Lower lobe of right lung (tissue), 2 donors: Measurements from ENCODE around the gene VAC14. TPM values are rescaled to one million over a fixed set of nuclear protein-coding genes. Genes with fewer than 3 reads are reported as not detected.

Experiments used
- ATAC-seq, 2 donors: fragments of 200-7000 bp; cut with Tn5 transposase; one replicate each; pipeline ENCODE4 v1.9.1; 2020 to 2022; ENCODE audit warnings: mild to moderate bottlenecking in 2 of 2, moderate library complexity in 2 of 2
- DNase-seq: peaks from one replicate; pipeline ENCODE4 v3.0.0-alpha.2; 2020
- H3K27ac ChIP-seq: fragments of 200-600 bp; one replicate; pipeline ENCODE4 v1.8.0; 2022
- H3K27me3 ChIP-seq: fragments of 200-600 bp; one replicate; pipeline ENCODE4 v1.8.0; 2022; ENCODE audit warnings: low read depth
- H3K36me3 ChIP-seq: fragments of 200-600 bp; one replicate; pipeline ENCODE4 v1.8.0; 2022; ENCODE audit warnings: mild to moderate bottlenecking
- H3K4me1 ChIP-seq: fragments of 200-600 bp; one replicate; pipeline ENCODE4 v1.8.0; 2022
- H3K4me3 ChIP-seq: fragments of 200-600 bp; one replicate; pipeline ENCODE4 v1.8.0; 2022; ENCODE audit warnings: mild to moderate bottlenecking
- H3K9me3 ChIP-seq: fragments of 200-600 bp; one replicate; pipeline ENCODE4 v1.8.0; 2022
- intact Hi-C: fragments of 100-400 bp; cut with DNase I; formaldehyde crosslinking; loops from one replicate; pipeline ENCODE4 v1.11.0; 2022
- total RNA-seq: library from RNA; stranded (reverse); fragmentation: NEBNext Ultra II Directional; extraction: Animal tissue kit (Norgen Biotek cat#: 25700); gene quantifications from one replicate; pipeline ENCODE4 v1.2.1, GENCODE V29; 2021
- TF ChIP-seq, protein P1 (sequence below): fragments of 200-600 bp; IDR thresholded peaks from one replicate; pipeline ENCODE4 v1.8.0; 2022; ENCODE audit warnings: antibody characterized with exemption, mild to moderate bottlenecking
- donor health status: DM: no; HTN: yes; CAD: no; lungs with severe emphysema.

Gene VAC14
- total RNA-seq, 1 donor from 2014 or later: 49.1 TPM

DNA sequence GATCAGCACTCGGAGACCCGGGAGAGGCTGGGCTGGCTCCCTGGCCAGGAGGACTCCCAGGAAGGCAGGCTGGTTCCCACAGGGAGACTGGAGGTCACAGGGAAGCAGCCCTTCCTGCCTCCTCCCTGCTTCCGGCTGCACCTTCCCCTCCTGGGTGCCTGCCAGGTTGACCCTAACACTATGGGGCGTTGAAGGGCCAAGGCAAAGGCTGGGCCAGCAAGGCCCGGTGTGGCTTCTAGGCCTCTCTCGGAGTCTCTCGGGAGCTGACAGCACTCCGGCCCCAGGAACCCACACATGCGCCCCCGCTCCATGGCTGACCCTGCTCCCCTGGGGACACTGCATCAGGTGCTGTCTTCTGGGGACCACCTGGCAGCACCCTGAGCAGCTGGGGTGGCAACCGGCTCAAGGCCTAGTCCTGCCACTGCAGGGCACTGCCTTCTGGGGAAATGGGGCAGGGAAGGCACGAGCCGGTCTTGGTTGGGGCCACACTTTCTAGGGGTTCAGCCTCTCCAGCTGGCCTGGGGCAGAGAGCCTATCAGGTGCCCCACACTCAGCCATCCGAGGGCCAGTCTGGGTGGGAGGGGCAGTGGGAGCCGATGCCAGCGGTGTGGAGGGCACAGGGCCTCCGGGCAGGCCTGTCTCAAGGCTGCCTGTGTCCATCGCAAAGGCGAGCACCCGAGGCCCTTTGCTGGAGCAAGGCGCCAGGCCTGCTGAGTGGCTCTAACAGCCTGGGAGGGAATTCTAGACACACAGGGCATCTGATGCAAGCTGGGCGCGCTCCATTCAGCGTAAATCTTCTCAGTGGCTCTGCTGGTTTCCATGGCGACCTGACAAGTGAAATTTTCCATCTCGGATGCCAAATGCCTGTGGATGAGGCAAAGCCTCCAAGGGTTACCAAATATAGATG lies 109.5 kb downstream of the VAC14 start:
- peak overlapping the region; percentile 87 for H3K27ac ChIP-seq
- H3K4me1 ChIP-seq: peaks cover 99% of the 10 kb centered on the region
- DNase-seq (peak; percentile 46), ATAC-seq (no peak)
- H3K36me3 ChIP-seq: peaks cover 9% of the 10 kb centered on the region
- TF ChIP-seq, protein P1, sequence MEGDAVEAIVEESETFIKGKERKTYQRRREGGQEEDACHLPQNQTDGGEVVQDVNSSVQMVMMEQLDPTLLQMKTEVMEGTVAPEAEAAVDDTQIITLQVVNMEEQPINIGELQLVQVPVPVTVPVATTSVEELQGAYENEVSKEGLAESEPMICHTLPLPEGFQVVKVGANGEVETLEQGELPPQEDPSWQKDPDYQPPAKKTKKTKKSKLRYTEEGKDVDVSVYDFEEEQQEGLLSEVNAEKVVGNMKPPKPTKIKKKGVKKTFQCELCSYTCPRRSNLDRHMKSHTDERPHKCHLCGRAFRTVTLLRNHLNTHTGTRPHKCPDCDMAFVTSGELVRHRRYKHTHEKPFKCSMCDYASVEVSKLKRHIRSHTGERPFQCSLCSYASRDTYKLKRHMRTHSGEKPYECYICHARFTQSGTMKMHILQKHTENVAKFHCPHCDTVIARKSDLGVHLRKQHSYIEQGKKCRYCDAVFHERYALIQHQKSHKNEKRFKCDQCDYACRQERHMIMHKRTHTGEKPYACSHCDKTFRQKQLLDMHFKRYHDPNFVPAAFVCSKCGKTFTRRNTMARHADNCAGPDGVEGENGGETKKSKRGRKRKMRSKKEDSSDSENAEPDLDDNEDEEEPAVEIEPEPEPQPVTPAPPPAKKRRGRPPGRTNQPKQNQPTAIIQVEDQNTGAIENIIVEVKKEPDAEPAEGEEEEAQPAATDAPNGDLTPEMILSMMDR: no peak
- intact Hi-C loops: no loop called here
- H3K27me3 ChIP-seq: no peaks in the 10 kb centered on the region
- H3K9me3 ChIP-seq: no peaks in the 10 kb centered on the region
- H3K4me3 ChIP-seq: no peak overlapping the region

- no peak for ATAC-seq
- DNase-seq: no peak
- intact Hi-C loops: no loop called here
- Histone ChIP-seq H3K36me3 (peaks cover 5% of the 10 kb centered on the region), H3K27ac (peak overlapping the region; percentile 87), H3K9me3 (no peaks in the 10 kb centered on the region), H3K27me3 (no peaks in the 10 kb centered on the region), H3K4me1 (peaks cover 89% of the 10 kb centered on the region), H3K4me3 (no peak overlapping the region)
- TF ChIP-seq, protein P1: no peak
Measured at GRCh38 chr16:70689970-70690891, 110.7 kb downstream of the VAC14 start.

DNA sequence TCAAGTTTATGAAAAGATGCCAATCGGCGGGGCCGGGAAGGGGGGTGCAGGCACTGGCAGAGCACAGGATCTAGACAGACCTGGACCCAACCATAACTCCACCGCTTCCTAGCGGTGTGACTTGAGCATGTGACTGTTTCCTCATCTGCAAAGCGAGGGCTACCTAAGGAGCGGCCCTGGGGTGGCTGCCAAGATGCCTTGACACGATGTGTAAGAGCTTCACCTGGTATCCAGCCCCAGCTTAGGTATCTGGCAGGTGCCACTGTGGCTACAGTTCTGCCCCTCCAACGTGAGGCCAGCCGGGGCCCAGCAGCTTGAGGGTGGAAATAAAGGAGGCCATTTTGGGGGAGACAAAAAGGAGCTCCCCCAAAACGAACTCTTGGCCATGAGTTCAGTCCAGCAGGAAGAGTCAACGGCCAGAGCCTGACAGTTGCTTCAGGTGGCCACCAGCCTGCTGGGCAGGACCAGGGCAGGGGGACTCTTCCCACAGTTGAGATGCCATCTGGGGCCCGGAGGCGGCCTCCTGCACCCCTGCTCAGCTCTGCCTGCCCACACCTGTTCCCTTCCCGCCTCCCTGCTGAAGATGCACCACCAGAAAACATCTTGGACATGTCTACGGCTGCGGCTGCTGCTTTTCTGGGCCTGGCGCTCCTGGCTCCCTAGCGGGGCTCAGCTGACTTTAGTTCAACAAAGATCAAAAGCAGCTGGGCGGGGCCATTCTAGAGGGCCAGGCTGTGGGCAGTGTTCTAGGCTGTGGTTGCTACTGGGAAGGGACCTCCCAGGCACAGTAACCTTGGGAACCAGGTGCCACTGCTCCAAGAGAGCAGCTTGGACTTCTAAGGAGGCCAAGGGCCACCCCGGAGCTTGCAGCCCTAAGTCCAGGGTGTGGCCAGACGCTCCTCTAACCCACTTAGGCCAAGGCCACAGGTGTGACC lies 111.7 kb downstream of the VAC14 start:
- TF ChIP-seq, protein P1: no peak
- intact Hi-C loops: no loop called here
- H3K36me3 ChIP-seq: peaks cover 5% of the 10 kb centered on the region
- peak; percentile 86 for DNase-seq
- no peaks in the 10 kb centered on the region for H3K27me3 ChIP-seq
- peak; percentile 45 to 60 for ATAC-seq
- H3K27ac ChIP-seq: peak overlapping the region; percentile 87
- no peaks in the 10 kb centered on the region for H3K9me3 ChIP-seq
- H3K4me3 ChIP-seq: no peak overlapping the region
- peaks cover 88% of the 10 kb centered on the region for H3K4me1 ChIP-seq

GRCh38 chr16:70688246-70688742 lies 112.7 kb downstream of the VAC14 start:
- DNase-seq: peak; percentile 84
- H3K4me3 ChIP-seq: no peak overlapping the region
- no peaks in the 10 kb centered on the region for H3K27me3 ChIP-seq
- peak; percentile 36 to 58 for ATAC-seq
- H3K9me3 ChIP-seq: no peaks in the 10 kb centered on the region
- H3K4me1 ChIP-seq: peaks cover 88% of the 10 kb centered on the region
- intact Hi-C loops: no loop called here
- H3K36me3 ChIP-seq: peaks cover 5% of the 10 kb centered on the region
- H3K27ac ChIP-seq: peak overlapping the region; percentile 87
- TF ChIP-seq, protein P1: no peak
